Peyer's patch (tissue), 4 donors: Measurements from ENCODE around the gene EHD4.

Experiments used
- CTCF ChIP-seq, 6 experiments: fragments of 450-650 bp in 4 of 6; fragments of 200-600 bp in 2 of 6; sonication (generic) in 1 of 6; IDR thresholded peaks; one replicate each; pipeline ENCODE4 v1.5.1; 2017 to 2019; ENCODE audit warnings: antibody characterized with exemption in 6 of 6, mild to moderate bottlenecking in 3 of 6, moderate library complexity in 1 of 6
- POLR2A ChIP-seq, 2 donors: fragments of 450-650 bp; IDR thresholded peaks; one replicate each; pipeline ENCODE4 v1.5.1; 2017; ENCODE audit warnings: antibody characterized with exemption in 2 of 2, mild to moderate bottlenecking in 2 of 2, moderate library complexity in 2 of 2

- no peak for TF ChIP-seq POLR2A (IDR thresholded peaks at IDR 0.05)
- TF ChIP-seq CTCF (IDR thresholded peaks at IDR 0.05), result no peak
These were observed 18.3 kb upstream of the EHD4 start for GRCh38 chr15:41990691-41991090.
